Measurements from ENCODE around the gene SUCLG2. TPM values are rescaled to one million over a fixed set of nuclear protein-coding genes. Genes with fewer than 3 reads are reported as not detected.

Gene SUCLG2
- total RNA-seq, 1 experiment from 2014 or later = 49.5 TPM

DNA sequence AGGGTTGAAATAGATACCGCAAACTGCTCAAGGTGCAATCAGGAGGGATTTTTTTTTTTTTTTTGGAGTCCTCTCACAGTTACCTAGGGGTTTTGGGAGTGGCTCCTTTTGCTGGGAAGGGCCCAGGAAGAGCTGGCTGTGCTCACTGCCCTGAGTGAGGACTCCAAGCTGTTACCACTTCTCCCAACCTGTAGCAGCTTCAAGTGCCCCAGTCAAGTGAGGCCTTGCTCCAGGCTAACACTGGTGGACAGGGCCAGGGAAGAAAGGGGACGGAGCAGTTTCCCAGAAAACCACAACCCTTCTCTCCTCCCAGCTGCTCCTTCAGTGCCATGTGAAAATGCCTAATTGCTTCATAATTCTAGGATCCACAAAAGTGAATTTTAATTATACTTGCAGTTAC lies 274.3 kb downstream of the SUCLG2 start:
- H3K9me3 Mint-ChIP-seq (ENCODE audit: low read depth, unreplicated experiment) = no peaks in the 10 kb centered on the region
- peaks cover 9% of the 10 kb centered on the region for H3K36me3 Mint-ChIP-seq (ENCODE audit: insufficient read depth, unreplicated experiment)
- intact Hi-C loops (cut with micrococcal nuclease; ENCODE audit: unreplicated experiment) = loop anchor here (10.0 kb wide), 1 partner anchor 635 kb away; no protein-coding TSS in a partner anchor
- DNase-seq = no peak
- TF ChIP-seq, protein P1, sequence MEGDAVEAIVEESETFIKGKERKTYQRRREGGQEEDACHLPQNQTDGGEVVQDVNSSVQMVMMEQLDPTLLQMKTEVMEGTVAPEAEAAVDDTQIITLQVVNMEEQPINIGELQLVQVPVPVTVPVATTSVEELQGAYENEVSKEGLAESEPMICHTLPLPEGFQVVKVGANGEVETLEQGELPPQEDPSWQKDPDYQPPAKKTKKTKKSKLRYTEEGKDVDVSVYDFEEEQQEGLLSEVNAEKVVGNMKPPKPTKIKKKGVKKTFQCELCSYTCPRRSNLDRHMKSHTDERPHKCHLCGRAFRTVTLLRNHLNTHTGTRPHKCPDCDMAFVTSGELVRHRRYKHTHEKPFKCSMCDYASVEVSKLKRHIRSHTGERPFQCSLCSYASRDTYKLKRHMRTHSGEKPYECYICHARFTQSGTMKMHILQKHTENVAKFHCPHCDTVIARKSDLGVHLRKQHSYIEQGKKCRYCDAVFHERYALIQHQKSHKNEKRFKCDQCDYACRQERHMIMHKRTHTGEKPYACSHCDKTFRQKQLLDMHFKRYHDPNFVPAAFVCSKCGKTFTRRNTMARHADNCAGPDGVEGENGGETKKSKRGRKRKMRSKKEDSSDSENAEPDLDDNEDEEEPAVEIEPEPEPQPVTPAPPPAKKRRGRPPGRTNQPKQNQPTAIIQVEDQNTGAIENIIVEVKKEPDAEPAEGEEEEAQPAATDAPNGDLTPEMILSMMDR (IDR thresholded peaks at IDR 0.05; ENCODE audit: unreplicated experiment) = no peak
- no peak overlapping the region for H3K4me3 Mint-ChIP-seq (ENCODE audit: low read depth, unreplicated experiment)
- H3K27me3 Mint-ChIP-seq (ENCODE audit: unreplicated experiment) = no peaks in the 10 kb centered on the region
- no peaks in the 10 kb centered on the region for H3K4me1 Mint-ChIP-seq (ENCODE audit: low read depth, unreplicated experiment)
- H3K27ac Mint-ChIP-seq (ENCODE audit: unreplicated experiment) = no peak overlapping the region
- CTCF ChIA-PET = interaction anchor here (0.7 kb wide), 1 partner anchor 440 kb away, joined by 4 read pairs; no protein-coding TSS in a partner anchor
- BruUV-seq (replicated peaks) = no TSS peak

DNA sequence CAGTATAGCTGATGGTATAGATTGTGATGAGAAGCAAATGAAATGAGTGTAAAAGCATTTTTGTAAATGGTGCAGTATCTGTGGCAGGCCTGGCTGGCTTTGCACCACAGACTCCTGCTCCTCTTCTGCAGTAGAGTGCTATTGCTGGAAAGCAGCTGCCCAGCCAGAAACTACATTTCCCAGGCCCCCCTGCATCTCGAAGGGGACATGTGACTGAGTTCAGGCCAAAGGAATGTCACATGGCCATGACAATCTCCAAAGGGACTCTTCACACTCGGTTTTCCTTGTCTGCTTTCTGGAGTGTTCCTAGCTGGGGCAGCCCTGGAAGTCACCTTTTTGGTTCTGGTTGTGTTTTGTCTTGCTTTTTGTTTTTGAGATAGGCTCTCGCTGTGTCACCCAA lies 277.1 kb downstream of the SUCLG2 start:
- CTCF ChIA-PET = interaction anchor here (0.6 kb wide), 1 partner anchor 1625 kb away, joined by 3 read pairs; no protein-coding TSS in a partner anchor
- no TSS peak for BruUV-seq (replicated peaks)
- H3K4me1 Mint-ChIP-seq (ENCODE audit: low read depth, unreplicated experiment) = no peaks in the 10 kb centered on the region
- no peak overlapping the region for H3K4me3 Mint-ChIP-seq (ENCODE audit: low read depth, unreplicated experiment)
- intact Hi-C loops (cut with micrococcal nuclease; ENCODE audit: unreplicated experiment) = no loop called here
- peaks cover 9% of the 10 kb centered on the region for H3K36me3 Mint-ChIP-seq (ENCODE audit: insufficient read depth, unreplicated experiment)
- no peaks in the 10 kb centered on the region for H3K9me3 Mint-ChIP-seq (ENCODE audit: low read depth, unreplicated experiment)
- no peaks in the 10 kb centered on the region for H3K27me3 Mint-ChIP-seq (ENCODE audit: unreplicated experiment)
- H3K27ac Mint-ChIP-seq (ENCODE audit: unreplicated experiment) = no peak overlapping the region
- TF ChIP-seq, protein P1 (IDR thresholded peaks at IDR 0.05; ENCODE audit: unreplicated experiment) = no peak
- DNase-seq = no peak

DNA sequence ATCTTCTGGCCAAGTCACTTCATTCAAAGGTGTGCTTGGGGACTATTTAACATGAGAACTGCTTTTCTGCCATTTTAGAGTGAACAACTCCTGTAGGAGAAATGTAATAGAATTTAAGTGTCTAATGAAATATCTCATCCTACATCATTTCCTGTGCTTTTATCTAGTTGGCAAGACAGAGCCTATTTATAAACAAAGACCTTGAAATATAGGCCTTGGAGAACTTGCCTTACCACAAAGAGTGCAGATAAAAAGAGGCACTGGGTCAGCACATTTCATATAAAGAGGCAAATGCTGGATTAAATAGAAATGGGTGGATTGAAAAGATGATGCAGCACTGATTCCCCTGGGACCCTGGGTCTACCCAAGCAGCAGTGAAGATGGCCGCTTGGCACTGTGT lies 278.0 kb downstream of the SUCLG2 start:
- CTCF ChIA-PET = interaction anchor here (0.6 kb wide), 1 partner anchor 1626 kb away, joined by 3 read pairs; no protein-coding TSS in a partner anchor
- intact Hi-C loops (cut with micrococcal nuclease; ENCODE audit: unreplicated experiment) = no loop called here
- H3K4me1 Mint-ChIP-seq (ENCODE audit: low read depth, unreplicated experiment) = no peaks in the 10 kb centered on the region
- BruUV-seq (replicated peaks) = no TSS peak
- no peak for DNase-seq
- H3K36me3 Mint-ChIP-seq (ENCODE audit: insufficient read depth, unreplicated experiment) = peaks cover 9% of the 10 kb centered on the region
- H3K27me3 Mint-ChIP-seq (ENCODE audit: unreplicated experiment) = no peaks in the 10 kb centered on the region
- no peak overlapping the region for H3K27ac Mint-ChIP-seq (ENCODE audit: unreplicated experiment)
- no peaks in the 10 kb centered on the region for H3K9me3 Mint-ChIP-seq (ENCODE audit: low read depth, unreplicated experiment)
- H3K4me3 Mint-ChIP-seq (ENCODE audit: low read depth, unreplicated experiment) = no peak overlapping the region
- TF ChIP-seq, protein P1 (IDR thresholded peaks at IDR 0.05; ENCODE audit: unreplicated experiment) = no peak

DNA sequence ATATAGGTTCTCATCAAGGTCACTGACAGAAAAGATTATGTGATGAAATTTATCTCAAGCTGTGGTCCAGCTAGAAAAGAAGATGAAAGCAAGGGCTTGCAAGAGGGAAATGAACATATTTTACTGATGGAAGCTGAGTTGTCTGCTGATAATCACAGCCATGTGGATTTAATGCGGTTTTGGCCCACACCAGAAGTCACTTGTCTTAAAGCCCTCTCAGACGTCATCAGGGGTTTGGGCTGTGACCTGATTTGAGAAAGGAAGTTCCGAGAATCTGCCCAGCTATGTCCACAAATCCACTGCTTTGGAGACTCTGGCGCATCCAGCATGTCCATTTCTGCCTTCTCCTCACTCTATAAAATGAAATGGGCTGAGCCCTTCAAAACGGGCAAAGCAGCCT lies 278.4 kb downstream of the SUCLG2 start:
- no TSS peak for BruUV-seq (replicated peaks)
- Mint-ChIP-seq H3K4me1 (ENCODE audit: low read depth, unreplicated experiment) (no peaks in the 10 kb centered on the region), H3K36me3 (ENCODE audit: insufficient read depth, unreplicated experiment) (peaks cover 9% of the 10 kb centered on the region), H3K4me3 (ENCODE audit: low read depth, unreplicated experiment) (no peak overlapping the region), H3K27ac (ENCODE audit: unreplicated experiment) (no peak overlapping the region), H3K9me3 (ENCODE audit: low read depth, unreplicated experiment) (no peaks in the 10 kb centered on the region), H3K27me3 (ENCODE audit: unreplicated experiment) (no peaks in the 10 kb centered on the region)
- TF ChIP-seq, protein P1 (IDR thresholded peaks at IDR 0.05; ENCODE audit: unreplicated experiment) = no peak
- DNase-seq = no peak
- CTCF ChIA-PET = no interaction called here
- intact Hi-C loops (cut with micrococcal nuclease; ENCODE audit: unreplicated experiment) = no loop called here
